PC-3 (cell line): Measurements from ENCODE around the gene SLC38A2.

ENCODE experiments used
- CTCF ChIP-seq: fragments of 300-600 bp; sonication (generic); conservative IDR thresholded peaks from 2 replicates; pipeline ENCODE4 v1.5.1; 2017; ENCODE audit warnings: antibody characterized with exemption, low read depth, mild to moderate bottlenecking, low read length
- EZH2phosphoT487 ChIP-seq: fragments of 300-600 bp; sonication (generic); IDR thresholded peaks from 2 replicates; pipeline ENCODE4 v1.6.1; 2018; ENCODE audit warnings: mild to moderate bottlenecking, antibody characterized with exemption, low read length, borderline replicate concordance

- TF ChIP-seq CTCF (no peak), EZH2phosphoT487 (no peak)
Observed at GRCh38 chr12:46369095-46369473, 3.5 kb downstream of the SLC38A2 start.
